Right lobe of liver (tissue), 6 donors: Measurements from ENCODE around the gene ACOX3. TPM values are rescaled to one million over a fixed set of nuclear protein-coding genes. Genes with fewer than 3 reads are reported as not detected.

Source experiments
- ATAC-seq, 4 donors: fragments of 200-7000 bp; cut with Tn5 transposase; one replicate each; pipeline ENCODE4 v1.9.1; 2020; ENCODE audit warnings: mild to moderate bottlenecking in 4 of 4, moderate library complexity in 4 of 4
- DNase-seq, 3 donors: peaks; one replicate each; pipeline ENCODE4 v3.0.0-alpha.2; 2020
- H3K27ac ChIP-seq, 3 donors: fragments of 200-600 bp; one replicate each; pipeline ENCODE4 v1.8.0; 2022
- H3K27me3 ChIP-seq, 2 donors: fragments of 200-600 bp; one replicate each; pipeline ENCODE4 v1.8.0; 2022
- H3K36me3 ChIP-seq, 4 donors: fragments of 200-600 bp; sonication (generic) in 1 of 4; one replicate each; pipeline versions ENCODE4 v1.5.1 to v1.8.0; 2017 to 2022; ENCODE audit warnings: control low read depth in 1 of 4
- H3K4me1 ChIP-seq, 4 donors: fragments of 200-600 bp; sonication (generic) in 1 of 4; one replicate each; pipeline versions ENCODE4 v1.5.1 to v1.8.0; 2017 to 2022; ENCODE audit warnings: control low read depth in 1 of 4
- H3K4me3 ChIP-seq, 3 donors: fragments of 200-600 bp; one replicate each; pipeline ENCODE4 v1.8.0; 2022
- H3K9me3 ChIP-seq, 4 donors: fragments of 200-600 bp; sonication (generic) in 1 of 4; one replicate each; pipeline versions ENCODE4 v1.5.1 to v1.8.0; 2017 to 2022; ENCODE audit warnings: control low read depth in 1 of 4
- CTCF ChIP-seq, 4 donors: fragments of 200-600 bp in 3 of 4; fragments of 450-650 bp in 1 of 4; IDR thresholded peaks; one replicate each; pipeline versions ENCODE4 v1.5.1 to v1.8.0; 2016 to 2022; ENCODE audit warnings: antibody characterized with exemption in 4 of 4, mild to moderate bottlenecking in 2 of 4
- POLR2A ChIP-seq: fragments of 450-650 bp; IDR thresholded peaks from one replicate; pipeline ENCODE4 v1.6.1; 2017; ENCODE audit warnings: antibody characterized with exemption, mild to moderate bottlenecking
- WGBS: methylation state at CpG from one replicate; pipeline ENCODE4 v1.1.6; 2018; ENCODE audit warnings: low coverage, low lambda C conversion rate; ENCODE audit not compliant: insufficient coverage; ENCODE audit errors: missing lambda C conversion rate; 5-methylcytosine and 5-hydroxymethylcytosine counted together
- intact Hi-C, 2 donors: fragments of 100-400 bp; cut with DNase I; formaldehyde crosslinking; loops; one replicate each; pipeline versions ENCODE4 v1.11.2 to v1.14.1; 2022
- total RNA-seq, 6 experiments: library from RNA; depleted of rRNA in 2 of 6; stranded (reverse); fragments of >200 nt in 2 of 6; fragmentation: NEBNext Ultra II Directional in 3 of 6; extraction: Animal tissue kit (Norgen Biotek cat#: 25700) in 3 of 6; gene quantifications; one replicate each; pipeline versions ENCODE4 v1.1.0 to v1.2.4, GENCODE V29; 2016 to 2023
- donor health status: DM: no; HTN: yes; CAD: no.
- donor health status: DM: no; HTN: no; CAD: no.
- donor health status: DM: no; HTN: no; CAD: no.
- donor health status: DM: no; HTN: yes; CAD: no.
- donor health status: DM: no; HTN: yes; CAD: no.

ACOX3 gene
- total RNA-seq, 6 experiments from 2014 or later = 18.5 to 36.9 (median 21.9) TPM

- 87% methylated on average over 7 of the region's 29 CpGs for WGBS
- Histone ChIP-seq H3K4me3 (no peak overlapping the region), H3K4me1 (no peaks in the 10 kb centered on the region), H3K36me3 (peaks cover 0 to 7% (median 0%) of the 10 kb centered on the region in 4 donors), H3K27ac (no peak overlapping the region), H3K27me3 (no peaks in the 10 kb centered on the region), H3K9me3 (no peaks in the 10 kb centered on the region)
- DNase-seq = no peak
- intact Hi-C loops = loop anchor here in 1 of 2 donors (10.0 kb wide), 1 partner anchor 119 kb away; the partner anchor contains the start of gene CPZ
- TF ChIP-seq CTCF (IDR thresholded peaks at IDR 0.05) (no peak), POLR2A (no peak)
- ATAC-seq = no peak
Measured at GRCh38 chr4:8475751-8476575, 35.4 kb upstream of the ACOX3 start.

- no peaks in the 10 kb centered on the region for H3K27me3 ChIP-seq
- H3K4me1 ChIP-seq = no peaks in the 10 kb centered on the region
- TF ChIP-seq CTCF (IDR thresholded peaks at IDR 0.05) (no peak), POLR2A (no peak)
- intact Hi-C loops = loop anchor here in 1 of 2 donors (10.0 kb wide), 1 partner anchor 120 kb away; the partner anchor contains the start of gene CPZ
- H3K36me3 ChIP-seq = peaks cover 0 to 7% (median 0%) of the 10 kb centered on the region in 4 donors
- no peak overlapping the region for H3K4me3 ChIP-seq
- 80% methylated on average over 1 of the region's 13 CpGs for WGBS
- ATAC-seq (no peak), DNase-seq (no peak)
- H3K27ac ChIP-seq = no peak overlapping the region
- H3K9me3 ChIP-seq = no peaks in the 10 kb centered on the region
Measured at GRCh38 chr4:8474856-8475255, 34.3 kb upstream of the ACOX3 start.

- Histone ChIP-seq H3K9me3 (no peaks in the 10 kb centered on the region), H3K27me3 (no peaks in the 10 kb centered on the region), H3K4me1 (no peaks in the 10 kb centered on the region), H3K36me3 (peaks cover 0 to 10% (median 0%) of the 10 kb centered on the region in 4 donors), H3K27ac (no peak overlapping the region), H3K4me3 (no peak overlapping the region)
- ATAC-seq = no peak
- no CpG with 5 or more reads among the region's 20 CpGs for WGBS
- intact Hi-C loops = loop anchor here in 1 of 2 donors (10.0 kb wide), 1 partner anchor 121 kb away; the partner anchor contains the start of gene CPZ
- DNase-seq = no peak
- TF ChIP-seq CTCF (IDR thresholded peaks at IDR 0.05) (no peak), POLR2A (no peak)
Measured at GRCh38 chr4:8473920-8474590, 33.5 kb upstream of the ACOX3 start.

- DNase-seq = peak in 1 of 3 donors; percentile 55
- ATAC-seq = peak in 1 of 4 donors; percentile 21
- WGBS = 80% methylated on average over 4 of the region's 23 CpGs
- Histone ChIP-seq H3K4me1 (no peaks in the 10 kb centered on the region), H3K9me3 (no peaks in the 10 kb centered on the region), H3K36me3 (peaks cover 0 to 16% (median 0%) of the 10 kb centered on the region in 4 donors), H3K4me3 (no peak overlapping the region), H3K27ac (no peak overlapping the region), H3K27me3 (no peaks in the 10 kb centered on the region)
- intact Hi-C loops = loop anchor here in 1 of 2 donors (10.0 kb wide), 1 partner anchor 121 kb away; the partner anchor contains the start of gene CPZ
- TF ChIP-seq POLR2A (no peak), CTCF (IDR thresholded peaks at IDR 0.05) (no peak)
Measured at GRCh38 chr4:8473198-8473919, 32.8 kb upstream of the ACOX3 start.
